HepG2 (cell line): Measurements from ENCODE around the gene TPRX1. TPM values are rescaled to one million over a fixed set of nuclear protein-coding genes. Genes with fewer than 3 reads are reported as not detected.

Experiments used
- MEIS1 ChIP-seq: sonication (generic); formaldehyde crosslinking; IDR thresholded peaks from 2 replicates; pipeline ENCODE4 v1.9.0; 2021; ENCODE audit warnings: mild to moderate bottlenecking, missing genetic modification reagents, moderate library complexity, borderline replicate concordance
- MTF2 ChIP-seq: sonication (generic); formaldehyde crosslinking; IDR thresholded peaks from 2 replicates; pipeline ENCODE4 v1.5.0; 2020; ENCODE audit warnings: missing genetic modification reagents, borderline replicate concordance
- NCOA5 ChIP-seq: sonication (generic); formaldehyde crosslinking; IDR thresholded peaks from 2 replicates; pipeline ENCODE4 v1.4.0; 2020; ENCODE audit warnings: missing genetic modification reagents
- NR3C1 ChIP-seq: sonication (generic); formaldehyde crosslinking; IDR thresholded peaks from 2 replicates; pipeline ENCODE4 v1.4.0; 2020; ENCODE audit warnings: missing genetic modification reagents
- RFX5 ChIP-seq: IDR thresholded peaks from 2 replicates; pipeline ENCODE4 v1.6.1; 2011; ENCODE audit warnings: low read depth, low read length, improper control_type of control experiment
- SNAI1 ChIP-seq: sonication (generic); formaldehyde crosslinking; IDR thresholded peaks from 2 replicates; pipeline ENCODE4 v1.5.0; 2020; ENCODE audit warnings: mild to moderate bottlenecking, missing genetic modification reagents, borderline replicate concordance
- SNAPC2 ChIP-seq: sonication (generic); formaldehyde crosslinking; IDR thresholded peaks from 2 replicates; pipeline ENCODE4 v1.8.1; 2022; ENCODE audit warnings: mild to moderate bottlenecking, missing genetic modification reagents
- ZNF12 ChIP-seq: sonication (generic); formaldehyde crosslinking; IDR thresholded peaks from 2 replicates; pipeline ENCODE4 v1.5.0; 2020; ENCODE audit warnings: missing genetic modification reagents
- ZNF17 ChIP-seq: sonication (generic); formaldehyde crosslinking; IDR thresholded peaks from 2 replicates; pipeline ENCODE4 v1.5.0; 2020; ENCODE audit warnings: mild to moderate bottlenecking, missing genetic modification reagents
- ZNF331 ChIP-seq: sonication (generic); formaldehyde crosslinking; IDR thresholded peaks from 2 replicates; pipeline ENCODE4 v1.4.0; 2020; ENCODE audit warnings: missing genetic modification reagents
- ZNF678 ChIP-seq: sonication (generic); formaldehyde crosslinking; IDR thresholded peaks from 2 replicates; pipeline ENCODE4 v1.4.0; 2020; ENCODE audit warnings: mild to moderate bottlenecking, missing genetic modification reagents
- polyA plus RNA-seq, 8 experiments: library from polyadenylated mRNA; depleted of rRNA in 3 of 8; stranded (reverse) in 7 of 8; unstranded in 1 of 8; fragments of >200 nt; fragmentation: Illumina TruSeq in 4 of 8; extraction: Trizol in 4 of 8; gene quantifications; 2 replicates each; pipeline versions ENCODE4 v1.2.1 to v1.2.3, GENCODE V29; 2011 to 2016; ENCODE audit warnings: low read depth in 4 of 8, missing spikeins in 1 of 8, mixed read lengths in 1 of 8; ENCODE audit not compliant: insufficient read depth in 1 of 8
- total RNA-seq, 5 experiments: library from RNA; depleted of rRNA; stranded (reverse); fragments of >200 nt; fragmentation: Illumina TruSeq; extraction: Trizol; gene quantifications; 2 replicates each; pipeline ENCODE4 v1.2.3, GENCODE V29; 2016; ENCODE audit warnings: low read depth in 1 of 5
- TF ChIP-seq, protein P1 (sequence below): sonication (generic); formaldehyde crosslinking; IDR thresholded peaks from 2 replicates; pipeline ENCODE4 v1.8.0; 2022; ENCODE audit warnings: low read depth, missing genetic modification reagents
- TF ChIP-seq, protein P2 (sequence below): sonication (generic); formaldehyde crosslinking; IDR thresholded peaks from 2 replicates; pipeline ENCODE4 v1.4.0; 2020; ENCODE audit warnings: mild to moderate bottlenecking, missing genetic modification reagents
- TF ChIP-seq, protein P3 (sequence below): IDR thresholded peaks from 2 replicates; pipeline ENCODE4 v1.6.1; 2016; ENCODE audit warnings: mild to moderate bottlenecking
- TF ChIP-seq, protein P4 (sequence below): sonication (generic); formaldehyde crosslinking; IDR thresholded peaks from 2 replicates; pipeline ENCODE4 v1.8.1; 2023; ENCODE audit warnings: mild to moderate bottlenecking, missing genetic modification reagents
- TF ChIP-seq, protein P5 (sequence below): IDR thresholded peaks from 2 replicates; pipeline ENCODE4 v1.6.1; 2016; ENCODE audit warnings: missing biosample characterization, missing genetic modification reagents, low read depth
- TF ChIP-seq, protein P6 (sequence below): sonication (generic); formaldehyde crosslinking; IDR thresholded peaks from 2 replicates; pipeline ENCODE4 v1.4.0; 2020; ENCODE audit warnings: missing genetic modification reagents, mild to moderate bottlenecking, borderline replicate concordance
- TF ChIP-seq, protein P7 (sequence below): sonication (generic); formaldehyde crosslinking; IDR thresholded peaks from 2 replicates; pipeline ENCODE4 v1.4.0; 2020; ENCODE audit warnings: low read depth, mild to moderate bottlenecking, missing genetic modification reagents

TPRX1 gene
- total and polyA plus RNA-seq, 2 of the 13 experiments (the other 11 are each of a cell fraction or from before 2014, with no cell fraction given) = not detected

DNA sequence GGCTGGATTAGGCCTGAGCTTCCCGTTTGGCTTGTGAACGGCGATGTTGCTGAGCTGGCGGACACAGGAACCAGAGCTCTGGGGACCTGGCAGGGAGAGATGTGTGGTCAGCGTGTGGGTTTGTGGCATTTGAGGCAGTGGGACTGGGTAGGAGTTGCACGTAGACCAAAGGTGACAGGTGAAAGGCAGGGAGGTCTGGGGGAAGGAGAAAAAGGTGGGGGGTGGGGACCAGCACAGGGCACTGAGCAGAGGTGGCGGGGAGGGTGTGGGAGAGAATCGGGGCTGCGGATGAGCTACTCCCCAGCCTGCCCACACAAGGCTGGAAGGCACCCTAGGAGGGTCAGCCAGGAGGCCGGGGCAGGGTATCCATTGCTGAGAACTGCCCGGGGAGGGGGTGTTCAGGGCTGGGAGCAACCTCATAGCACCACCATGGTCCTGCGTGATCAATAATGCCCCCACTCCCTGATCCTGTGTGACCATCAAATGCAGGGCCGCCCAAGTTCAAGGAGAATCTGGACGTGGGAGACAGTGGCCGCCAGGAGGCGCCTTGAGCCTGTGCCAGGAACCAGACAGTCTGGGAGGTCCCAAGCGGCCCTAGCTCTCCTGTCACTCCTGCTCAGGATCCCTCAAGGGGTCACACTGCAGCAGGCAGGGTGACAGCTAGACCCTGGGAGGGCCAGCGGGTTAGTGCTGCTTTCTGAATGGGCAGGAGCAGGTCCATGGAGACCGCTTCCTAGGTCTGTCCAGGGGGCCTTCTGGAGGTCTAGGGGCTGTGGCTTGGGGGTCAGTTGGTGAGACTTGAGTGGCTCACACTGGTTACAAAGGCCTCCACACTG lies 38.6 kb downstream of the TPRX1 start (continued):
- TF ChIP-seq, protein P1, sequence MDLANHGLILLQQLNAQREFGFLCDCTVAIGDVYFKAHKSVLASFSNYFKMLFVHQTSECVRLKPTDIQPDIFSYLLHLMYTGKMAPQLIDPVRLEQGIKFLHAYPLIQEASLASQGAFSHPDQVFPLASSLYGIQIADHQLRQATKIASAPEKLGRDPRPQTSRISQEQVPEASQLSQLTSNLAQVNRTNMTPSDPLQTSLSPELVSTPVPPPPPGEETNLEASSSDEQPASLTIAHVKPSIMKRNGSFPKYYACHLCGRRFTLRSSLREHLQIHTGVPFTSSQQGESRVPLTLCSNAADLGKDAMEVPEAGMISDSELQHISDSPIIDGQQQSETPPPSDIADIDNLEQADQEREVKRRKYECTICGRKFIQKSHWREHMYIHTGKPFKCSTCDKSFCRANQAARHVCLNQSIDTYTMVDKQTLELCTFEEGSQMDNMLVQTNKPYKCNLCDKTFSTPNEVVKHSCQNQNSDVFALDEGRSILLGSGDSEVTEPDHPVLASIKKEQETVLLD (CRISPR knock-in tag) = no peak
- TF ChIP-seq, protein P2, sequence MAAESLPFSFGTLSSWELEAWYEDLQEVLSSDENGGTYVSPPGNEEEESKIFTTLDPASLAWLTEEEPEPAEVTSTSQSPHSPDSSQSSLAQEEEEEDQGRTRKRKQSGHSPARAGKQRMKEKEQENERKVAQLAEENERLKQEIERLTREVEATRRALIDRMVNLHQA (CRISPR knock-in tag) = no peak
- TF ChIP-seq, protein P3, sequence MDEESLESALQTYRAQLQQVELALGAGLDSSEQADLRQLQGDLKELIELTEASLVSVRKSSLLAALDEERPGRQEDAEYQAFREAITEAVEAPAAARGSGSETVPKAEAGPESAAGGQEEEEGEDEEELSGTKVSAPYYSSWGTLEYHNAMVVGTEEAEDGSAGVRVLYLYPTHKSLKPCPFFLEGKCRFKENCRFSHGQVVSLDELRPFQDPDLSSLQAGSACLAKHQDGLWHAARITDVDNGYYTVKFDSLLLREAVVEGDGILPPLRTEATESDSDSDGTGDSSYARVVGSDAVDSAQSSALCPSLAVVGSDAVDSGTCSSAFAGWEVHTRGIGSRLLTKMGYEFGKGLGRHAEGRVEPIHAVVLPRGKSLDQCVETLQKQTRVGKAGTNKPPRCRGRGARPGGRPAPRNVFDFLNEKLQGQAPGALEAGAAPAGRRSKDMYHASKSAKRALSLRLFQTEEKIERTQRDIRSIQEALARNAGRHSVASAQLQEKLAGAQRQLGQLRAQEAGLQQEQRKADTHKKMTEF (CRISPR knock-in tag) = no peak
- no peak for TF ChIP-seq ZNF17 (CRISPR knock-in tag)
- TF ChIP-seq, protein P4, sequence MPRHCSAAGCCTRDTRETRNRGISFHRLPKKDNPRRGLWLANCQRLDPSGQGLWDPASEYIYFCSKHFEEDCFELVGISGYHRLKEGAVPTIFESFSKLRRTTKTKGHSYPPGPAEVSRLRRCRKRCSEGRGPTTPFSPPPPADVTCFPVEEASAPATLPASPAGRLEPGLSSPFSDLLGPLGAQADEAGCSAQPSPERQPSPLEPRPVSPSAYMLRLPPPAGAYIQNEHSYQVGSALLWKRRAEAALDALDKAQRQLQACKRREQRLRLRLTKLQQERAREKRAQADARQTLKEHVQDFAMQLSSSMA (CRISPR knock-in tag) = no peak
- TF ChIP-seq NR3C1 (CRISPR knock-in tag) = no peak
- TF ChIP-seq SNAPC2 (CRISPR knock-in tag) = no peak
- no peak for TF ChIP-seq ZNF12
- TF ChIP-seq SNAI1 (CRISPR knock-in tag) = no peak
- TF ChIP-seq NCOA5 (CRISPR knock-in tag) = no peak
- TF ChIP-seq MEIS1 (CRISPR knock-in tag) = no peak
- TF ChIP-seq ZNF331 (CRISPR knock-in tag) = peak; percentile 14; the same call in 1 of the 2 replicates
- TF ChIP-seq ZNF678 (CRISPR knock-in tag) = no peak
- TF ChIP-seq, protein P5, sequence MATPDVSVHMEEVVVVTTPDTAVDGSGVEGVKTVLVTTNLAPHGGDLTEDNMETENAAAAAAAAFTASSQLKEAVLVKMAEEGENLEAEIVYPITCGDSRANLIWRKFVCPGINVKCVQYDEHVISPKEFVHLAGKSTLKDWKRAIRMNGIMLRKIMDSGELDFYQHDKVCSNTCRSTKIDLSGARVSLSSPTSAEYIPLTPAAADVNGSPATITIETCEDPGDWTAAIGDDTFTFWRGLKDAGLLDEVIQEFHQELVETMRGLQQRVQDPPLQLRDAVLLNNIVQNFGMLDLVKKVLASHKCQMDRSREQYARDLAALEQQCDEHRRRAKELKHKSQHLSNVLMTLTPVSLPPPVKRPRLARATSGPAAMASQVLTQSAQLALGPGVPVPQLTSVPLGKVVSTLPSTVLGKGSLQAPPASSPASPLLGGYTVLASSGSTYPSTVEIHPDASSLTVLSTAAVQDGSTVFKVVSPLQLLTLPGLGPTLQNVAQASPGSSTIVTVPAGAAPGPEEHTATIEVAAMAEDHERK = no peak
- no peak for TF ChIP-seq RFX5
- TF ChIP-seq MTF2 (CRISPR knock-in tag) = no peak
- TF ChIP-seq, protein P6, sequence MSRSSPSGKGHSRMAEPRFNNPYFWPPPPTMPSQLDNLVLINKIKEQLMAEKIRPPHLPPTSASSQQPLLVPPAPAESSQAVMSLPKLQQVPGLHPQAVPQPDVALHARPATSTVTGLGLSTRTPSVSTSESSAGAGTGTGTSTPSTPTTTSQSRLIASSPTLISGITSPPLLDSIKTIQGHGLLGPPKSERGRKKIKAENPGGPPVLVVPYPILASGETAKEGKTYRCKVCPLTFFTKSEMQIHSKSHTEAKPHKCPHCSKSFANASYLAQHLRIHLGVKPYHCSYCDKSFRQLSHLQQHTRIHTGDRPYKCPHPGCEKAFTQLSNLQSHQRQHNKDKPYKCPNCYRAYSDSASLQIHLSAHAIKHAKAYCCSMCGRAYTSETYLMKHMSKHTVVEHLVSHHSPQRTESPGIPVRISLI (CRISPR knock-in tag) = no peak
- TF ChIP-seq, protein P7, sequence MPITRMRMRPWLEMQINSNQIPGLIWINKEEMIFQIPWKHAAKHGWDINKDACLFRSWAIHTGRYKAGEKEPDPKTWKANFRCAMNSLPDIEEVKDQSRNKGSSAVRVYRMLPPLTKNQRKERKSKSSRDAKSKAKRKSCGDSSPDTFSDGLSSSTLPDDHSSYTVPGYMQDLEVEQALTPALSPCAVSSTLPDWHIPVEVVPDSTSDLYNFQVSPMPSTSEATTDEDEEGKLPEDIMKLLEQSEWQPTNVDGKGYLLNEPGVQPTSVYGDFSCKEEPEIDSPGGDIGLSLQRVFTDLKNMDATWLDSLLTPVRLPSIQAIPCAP (CRISPR knock-in tag) = no peak
